Activated CD8-positive, alpha-beta T cell treated with anti-CD3 and anti-CD28 coated beads for 36 hours (primary cell): ENCODE measurements around the gene GNAO1. TPM values are rescaled to one million over a fixed set of nuclear protein-coding genes. Genes with fewer than 3 reads are reported as not detected.

Experiments
- ATAC-seq: fragments of 200-7000 bp; cut with Tn5 transposase; one replicate; pipeline ENCODE4 v1.10.0; 2021; ENCODE audit warnings: mild to moderate bottlenecking, moderate library complexity
- CTCF ChIA-PET: fragments of 350-600 bp; sonication (Branson Sonifier 250); formaldehyde crosslinking; loops from one replicate; lab custom pipeline; 2021; ENCODE audit warnings: antibody characterized with exemption; lab: Charles Lee
- POLR2A ChIA-PET: fragments of 350-600 bp; sonication (Branson Sonifier 250); formaldehyde crosslinking; loops from one replicate; lab custom pipeline; 2021; ENCODE audit warnings: antibody characterized with exemption; lab: Charles Lee
- DNase-seq: peaks from one replicate; pipeline ENCODE4 v3.0.0-alpha.2; 2020
- H3K27ac Mint-ChIP-seq: one replicate; pipeline ENCODE4 v1.8.0; 2021; ENCODE audit warnings: mild to moderate bottlenecking, mixed read lengths
- H3K27me3 Mint-ChIP-seq: one replicate; pipeline ENCODE4 v1.8.0; 2021; ENCODE audit warnings: mixed read lengths
- H3K36me3 Mint-ChIP-seq: one replicate; pipeline ENCODE4 v1.8.0; 2021; ENCODE audit warnings: low read depth, mixed read lengths
- H3K4me1 Mint-ChIP-seq: one replicate; pipeline ENCODE4 v1.8.0; 2021; ENCODE audit warnings: low read depth, mixed read lengths
- H3K4me3 Mint-ChIP-seq: one replicate; pipeline ENCODE4 v1.8.0; 2021; ENCODE audit warnings: mild to moderate bottlenecking, moderate library complexity, mixed read lengths
- H3K9me3 Mint-ChIP-seq: one replicate; pipeline ENCODE4 v1.8.0; 2021; ENCODE audit warnings: mixed read lengths
- intact Hi-C: fragments of 100-400 bp; cut with micrococcal nuclease; formaldehyde crosslinking; loops from one replicate; pipeline ENCODE4 v1.10.0; 2022
- total RNA-seq, 2 experiments: library from RNA; stranded (reverse); gene quantifications; one replicate each; pipeline ENCODE4 v1.2.3, GENCODE V29; 2021
- TF ChIP-seq, protein P1 (sequence below): fragments of 200-600 bp; IDR thresholded peaks from one replicate; pipeline ENCODE4 v1.8.0; 2022; ENCODE audit warnings: antibody characterized with exemption, mild to moderate bottlenecking

The GNAO1 gene
- total RNA-seq, 2 experiments from 2014 or later = 2.3 to 2.4 TPM

- Mint-ChIP-seq H3K4me1 (peaks cover 8% of the 10 kb centered on the region), H3K27ac (no peak overlapping the region), H3K27me3 (no peaks in the 10 kb centered on the region), H3K4me3 (no peak overlapping the region), H3K9me3 (no peaks in the 10 kb centered on the region), H3K36me3 (peaks cover 10% of the 10 kb centered on the region)
- POLR2A ChIA-PET = interaction anchor here (1.0 kb wide), 1 partner anchor 7 kb away, joined by 3 read pairs; no protein-coding TSS in a partner anchor
- no peak for ATAC-seq
- DNase-seq = no peak
- intact Hi-C loops = no loop called here
- TF ChIP-seq, protein P1, sequence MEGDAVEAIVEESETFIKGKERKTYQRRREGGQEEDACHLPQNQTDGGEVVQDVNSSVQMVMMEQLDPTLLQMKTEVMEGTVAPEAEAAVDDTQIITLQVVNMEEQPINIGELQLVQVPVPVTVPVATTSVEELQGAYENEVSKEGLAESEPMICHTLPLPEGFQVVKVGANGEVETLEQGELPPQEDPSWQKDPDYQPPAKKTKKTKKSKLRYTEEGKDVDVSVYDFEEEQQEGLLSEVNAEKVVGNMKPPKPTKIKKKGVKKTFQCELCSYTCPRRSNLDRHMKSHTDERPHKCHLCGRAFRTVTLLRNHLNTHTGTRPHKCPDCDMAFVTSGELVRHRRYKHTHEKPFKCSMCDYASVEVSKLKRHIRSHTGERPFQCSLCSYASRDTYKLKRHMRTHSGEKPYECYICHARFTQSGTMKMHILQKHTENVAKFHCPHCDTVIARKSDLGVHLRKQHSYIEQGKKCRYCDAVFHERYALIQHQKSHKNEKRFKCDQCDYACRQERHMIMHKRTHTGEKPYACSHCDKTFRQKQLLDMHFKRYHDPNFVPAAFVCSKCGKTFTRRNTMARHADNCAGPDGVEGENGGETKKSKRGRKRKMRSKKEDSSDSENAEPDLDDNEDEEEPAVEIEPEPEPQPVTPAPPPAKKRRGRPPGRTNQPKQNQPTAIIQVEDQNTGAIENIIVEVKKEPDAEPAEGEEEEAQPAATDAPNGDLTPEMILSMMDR = no peak
- CTCF ChIA-PET = no interaction called here
Observed at GRCh38 chr16:56363781-56364565, 172.7 kb downstream of the GNAO1 start.

- POLR2A ChIA-PET = interaction anchor here (1.0 kb wide), 1 partner anchor 8 kb away, joined by 3 read pairs; no protein-coding TSS in a partner anchor
- intact Hi-C loops = no loop called here
- DNase-seq (no peak), ATAC-seq (no peak)
- Mint-ChIP-seq H3K36me3 (peaks cover 14% of the 10 kb centered on the region), H3K9me3 (no peaks in the 10 kb centered on the region), H3K4me3 (no peak overlapping the region), H3K27ac (no peak overlapping the region), H3K27me3 (no peaks in the 10 kb centered on the region), H3K4me1 (peaks cover 2% of the 10 kb centered on the region)
- TF ChIP-seq, protein P1 = no peak
- CTCF ChIA-PET = no interaction called here
Observed at GRCh38 chr16:56364865-56365264, 173.6 kb downstream of the GNAO1 start.

DNA sequence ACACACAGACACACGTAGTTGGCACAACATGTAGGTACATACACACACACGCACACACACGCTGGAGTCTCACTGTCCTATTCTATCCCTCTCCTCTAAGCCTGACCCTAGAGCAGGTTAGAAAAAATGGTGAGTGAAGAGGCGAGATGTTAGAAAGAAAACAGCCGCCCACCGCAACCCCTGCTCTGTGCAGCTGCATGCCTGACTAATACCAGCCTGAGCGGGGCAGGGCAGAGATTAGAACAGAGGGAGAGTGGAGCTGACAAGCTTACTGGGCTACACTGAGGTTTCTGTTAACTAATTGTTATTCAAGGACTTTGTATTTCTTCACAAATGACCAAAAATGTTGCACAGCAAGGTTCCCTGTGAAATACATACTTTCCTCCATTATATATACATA lies 174.3 kb downstream of the GNAO1 start:
- Mint-ChIP-seq H3K27ac (no peak overlapping the region), H3K27me3 (no peaks in the 10 kb centered on the region), H3K4me3 (no peak overlapping the region), H3K36me3 (peaks cover 16% of the 10 kb centered on the region), H3K9me3 (no peaks in the 10 kb centered on the region), H3K4me1 (no peaks in the 10 kb centered on the region)
- intact Hi-C loops = no loop called here
- ATAC-seq (no peak), DNase-seq (no peak)
- ChIA-PET CTCF (interaction anchor here (0.9 kb wide), 1 partner anchor 9 kb away, joined by 3 read pairs; no protein-coding TSS in a partner anchor), POLR2A (no interaction called here)
- TF ChIP-seq, protein P1 = no peak

- TF ChIP-seq, protein P1 = no peak
- H3K27ac Mint-ChIP-seq = no peak overlapping the region
- H3K27me3 Mint-ChIP-seq = no peaks in the 10 kb centered on the region
- CTCF ChIA-PET = no interaction called here
- H3K4me3 Mint-ChIP-seq = no peak overlapping the region
- H3K4me1 Mint-ChIP-seq = peaks cover 6% of the 10 kb centered on the region
- H3K9me3 Mint-ChIP-seq = no peaks in the 10 kb centered on the region
- ATAC-seq (no peak), DNase-seq (no peak)
- POLR2A ChIA-PET = no interaction called here
- intact Hi-C loops = no loop called here
- peaks cover 19% of the 10 kb centered on the region for H3K36me3 Mint-ChIP-seq
Observed at GRCh38 chr16:56366945-56367344, 175.7 kb downstream of the GNAO1 start.

DNA sequence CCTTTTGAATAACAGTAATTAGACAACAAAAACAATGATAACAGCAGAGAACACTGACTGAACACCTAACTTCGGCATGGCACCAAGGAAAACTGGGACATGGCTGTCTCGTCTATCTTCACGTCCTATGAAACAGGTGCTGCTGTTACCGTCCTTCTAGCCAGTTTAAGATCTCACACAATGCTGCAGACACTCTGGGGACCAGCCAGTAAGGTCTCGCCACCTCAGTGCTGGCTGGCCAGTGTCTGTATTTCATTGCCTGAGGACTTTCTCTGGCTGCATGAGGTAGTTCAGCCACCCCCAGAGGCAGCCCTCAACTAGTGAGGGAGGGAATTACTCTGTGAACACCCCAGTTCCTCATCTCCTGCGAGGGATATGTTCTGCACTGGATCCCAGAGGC lies 176.5 kb downstream of the GNAO1 start:
- Mint-ChIP-seq H3K9me3 (no peaks in the 10 kb centered on the region), H3K36me3 (peaks cover 20% of the 10 kb centered on the region), H3K27me3 (no peaks in the 10 kb centered on the region), H3K27ac (no peak overlapping the region), H3K4me3 (no peak overlapping the region), H3K4me1 (peaks cover 13% of the 10 kb centered on the region)
- ATAC-seq (no peak), DNase-seq (no peak)
- POLR2A ChIA-PET = interaction anchor here (0.7 kb wide), 1 partner anchor 342 kb away, joined by 3 read pairs; no protein-coding TSS in a partner anchor
- TF ChIP-seq, protein P1 = no peak
- intact Hi-C loops = no loop called here
- CTCF ChIA-PET = interaction anchor here (1.6 kb wide), 1 partner anchor 11 kb away, joined by 9 read pairs; no protein-coding TSS in a partner anchor
